Measurements from ENCODE around the gene SMIM34.
"Not testable (repeated sequence)": the region's sequence is repeated elsewhere in the genome, so short reads cannot be mapped to it uniquely, and the experiment has no call there.

The SMIM34 gene

GRCh38 chr21:34423805-34424204 is at the start of gene SMIM34:
SMIM34 (minus strand) TSS chr21:34423951; CDS start chr21:34423839, 112 bp downstream.
- not testable (repeated sequence) for H3K4me3 ChIP-seq (ENCODE audit: low read depth, low read length)

GRCh38 chr21:34467333-34467732 is 43.6 kb upstream of the SMIM34 start:
- not testable (repeated sequence) for H3K4me3 ChIP-seq (ENCODE audit: low read depth, low read length)

DNA sequence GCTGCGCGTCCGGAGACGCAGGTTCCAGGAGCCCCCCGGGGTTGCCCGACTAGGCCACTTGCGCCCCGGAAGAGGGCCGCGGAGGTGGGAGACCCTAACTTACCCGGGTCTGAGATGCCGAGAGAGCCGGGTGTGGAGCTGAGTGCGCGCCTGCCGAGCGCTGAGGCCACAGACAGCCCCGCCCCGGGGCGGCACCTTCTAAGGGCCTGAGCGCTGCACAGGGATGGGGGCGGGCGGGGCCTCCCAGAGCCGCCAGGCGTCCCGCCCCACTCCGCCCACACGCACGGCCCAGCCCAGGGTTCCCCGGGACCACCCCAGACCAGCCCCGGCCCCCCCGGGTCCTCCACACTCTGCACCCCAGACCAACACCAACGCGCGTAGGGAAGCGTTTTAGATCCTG is 35.7 kb upstream of the SMIM34 start:
- H3K4me3 ChIP-seq (ENCODE audit: low read depth, low read length) = not testable (repeated sequence)

GRCh38 chr21:34458266-34458665 is 34.5 kb upstream of the SMIM34 start:
- H3K4me3 ChIP-seq (ENCODE audit: low read depth, low read length) = not testable (repeated sequence)

- H3K4me3 ChIP-seq (ENCODE audit: low read depth, low read length) = not testable (repeated sequence)
These were observed 32.4 kb upstream of the SMIM34 start for GRCh38 chr21:34456180-34456579.

GRCh38 chr21:34455628-34456027 is 31.9 kb upstream of the SMIM34 start:
- not testable (repeated sequence) for H3K4me3 ChIP-seq (ENCODE audit: low read depth, low read length)

- H3K4me3 ChIP-seq (ENCODE audit: low read depth, low read length) = not testable (repeated sequence)
These were observed 23.3 kb upstream of the SMIM34 start for GRCh38 chr21:34447018-34447417.

GRCh38 chr21:34443486-34443885 is 19.7 kb upstream of the SMIM34 start:
- H3K4me3 ChIP-seq (ENCODE audit: low read depth, low read length) = not testable (repeated sequence)

DNA sequence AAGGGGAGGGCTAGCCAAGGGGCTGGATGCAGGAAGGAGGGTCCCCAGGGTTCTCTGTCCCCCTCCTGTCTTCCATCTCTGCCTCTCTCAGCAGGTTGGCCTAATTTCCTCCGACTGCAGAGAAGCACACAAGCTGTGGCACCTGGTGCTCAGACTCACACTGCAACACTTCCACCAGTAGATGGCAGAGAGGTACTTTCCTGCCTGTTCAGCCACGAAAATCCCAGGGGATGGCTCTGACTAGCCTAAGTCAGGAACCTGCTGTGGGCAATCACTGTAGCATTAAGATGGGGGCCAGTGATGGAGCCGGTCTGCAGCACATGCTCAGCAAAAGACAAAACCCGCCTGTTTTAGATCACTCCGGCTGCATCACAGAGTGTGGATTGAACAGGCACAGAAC is 6.0 kb upstream of the SMIM34 start:
- H3K4me3 ChIP-seq (ENCODE audit: low read depth, low read length) = not testable (repeated sequence)

DNA sequence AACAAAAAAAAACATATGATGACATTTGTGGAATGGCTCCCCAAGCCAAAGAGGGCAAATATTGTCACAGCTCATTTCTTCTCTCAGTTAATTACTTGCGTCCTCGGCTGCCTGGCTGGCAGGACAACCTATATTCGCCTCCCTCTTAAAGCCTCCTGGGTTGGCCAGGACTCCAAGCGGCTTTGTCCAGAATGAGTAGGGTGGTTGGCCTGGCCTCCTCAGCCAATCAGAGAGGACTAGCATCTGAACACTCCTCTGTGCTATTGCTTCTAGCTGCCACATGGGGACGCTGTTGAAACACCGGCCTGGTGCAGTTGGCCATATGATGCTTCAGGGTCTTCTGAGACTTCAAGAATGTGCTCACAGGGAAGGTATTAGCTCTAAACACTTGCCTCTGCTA is 4.7 kb upstream of the SMIM34 start:
- H3K4me3 ChIP-seq (ENCODE audit: low read depth, low read length) = not testable (repeated sequence)

- H3K4me3 ChIP-seq (ENCODE audit: low read depth, low read length) = not testable (repeated sequence)
These were observed 3.6 kb upstream of the SMIM34 start for GRCh38 chr21:34427339-34427738.

- not testable (repeated sequence) for H3K4me3 ChIP-seq (ENCODE audit: low read depth, low read length)
These were observed 6.2 kb downstream of the SMIM34 start for GRCh38 chr21:34417448-34418077.

- not testable (repeated sequence) for H3K4me3 ChIP-seq (ENCODE audit: low read depth, low read length)
These were observed 16.5 kb downstream of the SMIM34 start for GRCh38 chr21:34407294-34407693.

- not testable (repeated sequence) for H3K4me3 ChIP-seq (ENCODE audit: low read depth, low read length)
These were observed 17.1 kb downstream of the SMIM34 start for GRCh38 chr21:34406676-34407075.

- H3K4me3 ChIP-seq (ENCODE audit: low read depth, low read length) = not testable (repeated sequence)
These were observed 17.6 kb downstream of the SMIM34 start for GRCh38 chr21:34406102-34406501.

DNA sequence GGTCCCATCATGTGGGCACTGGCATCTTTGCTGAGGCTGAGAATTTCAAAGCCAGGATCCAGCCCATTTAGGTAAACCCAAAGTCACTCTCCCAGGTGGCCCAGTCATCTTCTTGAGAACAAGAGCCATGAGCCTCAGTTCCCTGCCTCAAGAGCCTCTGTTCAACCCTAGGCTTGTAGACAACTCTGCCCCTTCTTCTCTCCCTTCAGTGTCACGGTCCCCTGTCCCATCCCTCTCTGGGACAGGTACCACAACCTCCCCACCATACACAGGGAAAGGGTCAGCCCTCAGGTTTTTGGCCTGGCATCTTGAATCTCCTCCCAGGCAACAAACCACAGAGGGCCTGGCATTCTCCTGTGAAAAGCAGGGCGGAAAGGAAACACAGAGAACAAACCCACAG is 18.1 kb downstream of the SMIM34 start:
- H3K4me3 ChIP-seq (ENCODE audit: low read depth, low read length) = not testable (repeated sequence)

- not testable (repeated sequence) for H3K4me3 ChIP-seq (ENCODE audit: low read depth, low read length)
These were observed 19.0 kb downstream of the SMIM34 start for GRCh38 chr21:34404742-34405141.

- not testable (repeated sequence) for H3K4me3 ChIP-seq (ENCODE audit: low read depth, low read length)
These were observed 23.2 kb downstream of the SMIM34 start for GRCh38 chr21:34400522-34400921.

DNA sequence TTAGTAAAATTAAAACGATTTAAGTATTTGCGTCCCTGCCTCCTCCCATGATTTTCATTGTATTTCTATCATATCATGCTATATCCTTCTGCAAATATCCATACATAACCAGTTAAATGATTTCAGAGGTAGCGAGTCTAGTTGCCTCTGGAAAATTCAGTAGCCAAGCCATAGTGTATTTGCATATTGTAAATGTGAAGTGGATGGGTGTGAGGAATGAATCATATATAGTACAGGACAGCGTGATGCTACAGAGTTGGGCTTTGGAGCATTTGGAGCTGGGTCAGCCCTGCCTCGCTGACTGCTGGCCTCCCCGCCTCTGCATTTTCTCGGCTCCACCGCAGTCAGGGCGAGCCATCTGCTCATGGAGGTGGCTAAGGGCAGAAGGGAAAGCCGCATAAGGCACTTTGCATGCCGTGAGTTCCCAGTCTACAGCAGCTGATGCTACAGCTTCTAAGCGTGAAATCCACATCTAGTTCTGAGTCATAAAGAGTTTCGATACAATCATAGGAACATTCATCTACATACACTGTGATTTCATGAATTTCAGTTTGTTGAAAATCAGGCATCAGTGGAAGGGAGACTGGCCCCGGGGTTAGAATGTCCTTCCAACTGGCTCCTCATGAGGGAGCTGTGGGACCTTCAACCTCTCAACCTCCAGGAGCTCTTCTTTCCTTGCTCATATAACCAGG is 39.9 kb downstream of the SMIM34 start:
- not testable (repeated sequence) for H3K4me3 ChIP-seq (ENCODE audit: low read depth, low read length)

GRCh38 chr21:34383138-34383537 is 40.6 kb downstream of the SMIM34 start:
- H3K4me3 ChIP-seq (ENCODE audit: low read depth, low read length) = not testable (repeated sequence)

DNA sequence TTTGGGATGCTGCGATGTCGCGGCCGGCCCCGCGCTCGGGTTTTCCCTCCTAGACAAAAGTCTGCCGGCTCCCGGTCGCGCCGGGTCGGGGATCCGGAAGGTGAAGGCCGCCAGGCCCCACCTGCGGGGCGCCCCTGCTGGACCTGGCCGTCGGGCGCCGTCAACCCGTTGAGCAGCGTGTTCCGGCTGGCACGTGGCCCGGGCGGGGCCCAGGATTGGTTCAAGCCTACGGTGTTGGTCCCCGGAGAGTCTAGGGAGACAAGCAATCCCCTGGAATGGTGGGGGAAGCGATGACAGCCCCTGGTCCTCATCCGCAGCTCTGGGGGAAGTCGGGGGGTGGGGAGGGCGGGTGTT is 48.2 kb downstream of the SMIM34 start:
- H3K4me3 ChIP-seq (ENCODE audit: low read depth, low read length) = not testable (repeated sequence)

DNA sequence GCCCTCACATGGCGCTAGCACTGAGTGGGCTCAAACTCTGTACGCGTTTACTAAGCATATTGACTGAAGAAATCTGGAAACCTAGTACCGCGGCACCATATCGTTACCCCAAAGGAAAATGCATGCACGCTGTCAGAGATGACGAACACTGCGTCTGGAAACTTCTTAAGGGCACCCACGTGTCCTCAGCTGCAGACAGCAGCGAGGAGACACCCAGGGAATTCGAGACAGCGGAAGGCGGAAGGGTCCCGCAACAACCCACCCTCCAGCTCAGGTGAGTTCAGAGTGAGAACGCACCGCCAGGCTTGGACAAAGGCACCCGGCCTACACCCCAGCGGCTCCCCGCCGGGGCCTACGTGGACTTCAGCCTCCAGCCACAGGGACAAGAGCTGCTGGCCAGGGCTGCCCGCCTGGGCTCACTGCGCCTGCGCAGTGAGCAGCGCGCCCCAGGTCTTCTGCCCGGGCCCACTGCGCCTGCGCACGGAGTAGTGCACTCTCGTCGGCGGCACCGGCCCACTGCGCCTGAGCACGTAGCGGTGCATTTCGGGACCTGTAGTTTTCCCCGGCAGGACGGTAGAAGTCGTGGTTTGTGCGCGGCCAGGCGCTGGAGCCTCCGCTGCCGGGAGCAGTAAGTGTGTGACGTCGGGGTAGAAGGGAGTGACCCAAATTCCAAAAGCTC is 48.7 kb downstream of the SMIM34 start, which contains the start of gene SMIM11:
TSS of gene SMIM11 (plus strand) at position 568 of the 679 bp plus-strand sequence. CDS start 3,998 bp downstream, outside the sequence.
- not testable (repeated sequence) for H3K4me3 ChIP-seq (ENCODE audit: low read depth, low read length)

Data from iPS-11a (cell line).